ENCODE results near the gene FRMPD2.
"Not testable (repeated sequence)": the region's sequence is repeated elsewhere in the genome, so short reads cannot be mapped to it uniquely, and the experiment has no call there.

FRMPD2 gene

DNA sequence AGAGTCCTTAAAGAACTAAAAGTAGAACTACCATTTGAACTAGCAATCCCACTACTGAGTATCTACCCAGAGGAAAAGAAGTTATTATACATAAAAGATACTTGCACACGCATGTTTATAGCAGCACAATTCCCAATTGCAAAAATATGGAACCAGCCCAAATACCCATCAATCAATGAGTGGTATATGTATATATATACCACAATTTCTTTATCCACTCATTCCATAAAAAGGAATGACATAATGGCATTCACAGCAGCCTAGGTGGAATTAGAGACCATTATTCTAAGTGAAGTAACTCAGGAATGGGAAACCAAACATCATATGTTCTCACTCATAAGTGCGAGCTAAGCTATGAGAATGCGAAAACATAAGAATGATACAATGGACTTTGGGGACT, 53.5 kb downstream of the FRMPD2 start:
- H3K27ac ChIP-seq (ENCODE audit: low read depth, low read length); H3K4me3 ChIP-seq (ENCODE audit: low read depth in 1 of 5, low read length in 5 of 5); H3K9ac ChIP-seq (ENCODE audit: low read length in 5 of 5); H3K4me1 ChIP-seq (ENCODE audit: control insufficient read depth in 5 of 5, insufficient read depth in 5 of 5, low read length in 5 of 5); H3K9me3 ChIP-seq (ENCODE audit: control insufficient read depth in 5 of 5, low read length in 5 of 5); H3K27me3 ChIP-seq (ENCODE audit: control insufficient read depth in 5 of 5, insufficient read depth in 4 of 5, low read length in 5 of 5); H3K36me3 ChIP-seq (ENCODE audit: control insufficient read depth in 5 of 5, insufficient read depth in 5 of 5, low read length in 5 of 5): not testable (repeated sequence)

DNA sequence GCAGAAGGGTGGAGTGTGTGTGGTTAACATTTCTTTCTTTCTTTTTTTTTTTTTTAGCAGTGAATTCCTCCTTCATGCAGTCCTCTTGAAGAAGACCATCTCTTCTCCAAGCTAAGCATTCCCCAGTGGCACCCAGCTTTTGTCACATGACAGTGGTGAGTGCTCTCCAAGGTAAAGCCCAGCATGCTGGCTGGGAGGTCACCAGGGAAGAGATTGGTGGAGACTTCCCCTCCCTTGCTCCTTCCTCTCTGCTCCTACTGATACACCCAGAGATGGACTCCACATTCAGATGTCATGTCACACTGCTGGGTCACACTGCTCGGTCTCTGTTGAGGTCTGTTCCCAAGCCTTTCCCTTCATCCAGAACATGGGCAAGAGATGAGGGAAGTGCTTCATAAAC, 55.3 kb downstream of the FRMPD2 start:
- H3K4me1 ChIP-seq (ENCODE audit: control insufficient read depth in 5 of 5, insufficient read depth in 5 of 5, low read length in 5 of 5), result no peaks in the 10 kb centered on the region
- peaks cover 0 to 5% (median 3%) of the 10 kb centered on the region in 5 donors for H3K9me3 ChIP-seq (ENCODE audit: control insufficient read depth in 5 of 5, low read length in 5 of 5)
- H3K36me3 ChIP-seq (ENCODE audit: control insufficient read depth in 5 of 5, insufficient read depth in 5 of 5, low read length in 5 of 5), result no peaks in the 10 kb centered on the region
- H3K27me3 ChIP-seq (ENCODE audit: control insufficient read depth in 5 of 5, insufficient read depth in 4 of 5, low read length in 5 of 5), result peaks cover 0 to 3% (median 0%) of the 10 kb centered on the region in 5 donors
- H3K4me3 ChIP-seq (ENCODE audit: low read depth in 1 of 5, low read length in 5 of 5), result no peak overlapping the region
- H3K9ac ChIP-seq (ENCODE audit: low read length in 5 of 5), result no peak overlapping the region
- H3K27ac ChIP-seq (ENCODE audit: low read depth, low read length), result no peak overlapping the region

GRCh38 chr10:48216744-48217143, 57.8 kb downstream of the FRMPD2 start:
- Histone ChIP-seq H3K27me3 (ENCODE audit: control insufficient read depth in 5 of 5, insufficient read depth in 4 of 5, low read length in 5 of 5) (peaks cover 0 to 5% (median 0%) of the 10 kb centered on the region in 5 donors), H3K9me3 (ENCODE audit: control insufficient read depth in 5 of 5, low read length in 5 of 5) (peaks cover 0 to 5% (median 3%) of the 10 kb centered on the region in 5 donors), H3K4me3 (ENCODE audit: low read depth in 1 of 5, low read length in 5 of 5) (no peak overlapping the region)

DNA sequence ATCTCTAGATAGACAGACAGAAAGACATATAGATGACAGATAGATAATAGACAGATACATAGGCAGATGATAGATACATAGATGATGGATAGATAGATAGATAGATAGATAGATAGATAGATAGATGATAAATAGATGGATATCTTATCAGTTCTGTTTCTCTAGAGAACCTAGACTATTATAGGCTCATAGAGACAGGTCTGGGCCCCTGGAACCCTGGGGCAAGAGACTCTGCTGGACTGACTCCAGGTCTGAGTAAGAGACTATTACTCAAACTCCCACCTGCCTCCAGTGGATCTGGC, 58.3 kb downstream of the FRMPD2 start:
- Histone ChIP-seq H3K9me3 (ENCODE audit: control insufficient read depth in 5 of 5, low read length in 5 of 5) (peaks cover 0 to 5% (median 3%) of the 10 kb centered on the region in 5 donors), H3K4me1 (ENCODE audit: control insufficient read depth in 5 of 5, insufficient read depth in 5 of 5, low read length in 5 of 5) (no peaks in the 10 kb centered on the region), H3K4me3 (ENCODE audit: low read depth in 1 of 5, low read length in 5 of 5) (no peak overlapping the region), H3K27ac (ENCODE audit: low read depth, low read length) (no peak overlapping the region), H3K27me3 (ENCODE audit: control insufficient read depth in 5 of 5, insufficient read depth in 4 of 5, low read length in 5 of 5) (peaks cover 0 to 5% (median under 1%) of the 10 kb centered on the region in 5 donors), H3K36me3 (ENCODE audit: control insufficient read depth in 5 of 5, insufficient read depth in 5 of 5, low read length in 5 of 5) (no peaks in the 10 kb centered on the region), H3K9ac (ENCODE audit: low read length in 5 of 5) (no peak overlapping the region)

More at GRCh38 chr10:48216744-48217143, 57.8 kb downstream of the FRMPD2 start:
- Histone ChIP-seq H3K9ac (ENCODE audit: low read length in 5 of 5) (no peak overlapping the region), H3K4me1 (ENCODE audit: control insufficient read depth in 5 of 5, insufficient read depth in 5 of 5, low read length in 5 of 5) (no peaks in the 10 kb centered on the region), H3K27ac (ENCODE audit: low read depth, low read length) (no peak overlapping the region), H3K36me3 (ENCODE audit: control insufficient read depth in 5 of 5, insufficient read depth in 5 of 5, low read length in 5 of 5) (no peaks in the 10 kb centered on the region)

- H3K9me3 ChIP-seq (ENCODE audit: control insufficient read depth in 5 of 5, low read length in 5 of 5), result peaks cover 0 to 5% (median 3%) of the 10 kb centered on the region in 5 donors
- no peak overlapping the region for H3K9ac ChIP-seq (ENCODE audit: low read length in 5 of 5)
- H3K36me3 ChIP-seq (ENCODE audit: control insufficient read depth in 5 of 5, insufficient read depth in 5 of 5, low read length in 5 of 5), result no peaks in the 10 kb centered on the region
- no peak overlapping the region for H3K27ac ChIP-seq (ENCODE audit: low read depth, low read length)
- no peaks in the 10 kb centered on the region for H3K4me1 ChIP-seq (ENCODE audit: control insufficient read depth in 5 of 5, insufficient read depth in 5 of 5, low read length in 5 of 5)
- peaks cover 0 to 8% (median 3%) of the 10 kb centered on the region in 5 donors for H3K27me3 ChIP-seq (ENCODE audit: control insufficient read depth in 5 of 5, insufficient read depth in 4 of 5, low read length in 5 of 5)
- no peak overlapping the region for H3K4me3 ChIP-seq (ENCODE audit: low read depth in 1 of 5, low read length in 5 of 5)
Measured at GRCh38 chr10:48215486-48216203, 58.9 kb downstream of the FRMPD2 start.

GRCh38 chr10:48214716-48215485, 59.6 kb downstream of the FRMPD2 start:
- no peak overlapping the region for H3K9ac ChIP-seq (ENCODE audit: low read length in 5 of 5)
- H3K4me3 ChIP-seq (ENCODE audit: low read depth in 1 of 5, low read length in 5 of 5), result no peak overlapping the region
- peaks cover 0 to 8% (median 3%) of the 10 kb centered on the region in 5 donors for H3K27me3 ChIP-seq (ENCODE audit: control insufficient read depth in 5 of 5, insufficient read depth in 4 of 5, low read length in 5 of 5)
- no peaks in the 10 kb centered on the region for H3K4me1 ChIP-seq (ENCODE audit: control insufficient read depth in 5 of 5, insufficient read depth in 5 of 5, low read length in 5 of 5)
- H3K36me3 ChIP-seq (ENCODE audit: control insufficient read depth in 5 of 5, insufficient read depth in 5 of 5, low read length in 5 of 5), result no peaks in the 10 kb centered on the region
- no peak overlapping the region for H3K27ac ChIP-seq (ENCODE audit: low read depth, low read length)
- peaks cover 0 to 5% (median 3%) of the 10 kb centered on the region in 5 donors for H3K9me3 ChIP-seq (ENCODE audit: control insufficient read depth in 5 of 5, low read length in 5 of 5)

- Histone ChIP-seq H3K4me1 (ENCODE audit: control insufficient read depth in 5 of 5, insufficient read depth in 5 of 5, low read length in 5 of 5) (no peaks in the 10 kb centered on the region), H3K27me3 (ENCODE audit: control insufficient read depth in 5 of 5, insufficient read depth in 4 of 5, low read length in 5 of 5) (peaks cover 0 to 5% (median 3%) of the 10 kb centered on the region in 5 donors), H3K27ac (ENCODE audit: low read depth, low read length) (no peak overlapping the region), H3K9me3 (ENCODE audit: control insufficient read depth in 5 of 5, low read length in 5 of 5) (peaks cover 0 to 5% (median 3%) of the 10 kb centered on the region in 5 donors), H3K4me3 (ENCODE audit: low read depth in 1 of 5, low read length in 5 of 5) (no peak overlapping the region), H3K36me3 (ENCODE audit: control insufficient read depth in 5 of 5, insufficient read depth in 5 of 5, low read length in 5 of 5) (no peaks in the 10 kb centered on the region), H3K9ac (ENCODE audit: low read length in 5 of 5) (no peak overlapping the region)
Measured at GRCh38 chr10:48213047-48213446, 61.4 kb downstream of the FRMPD2 start.

GRCh38 chr10:48211777-48212176, 62.7 kb downstream of the FRMPD2 start:
- no peak overlapping the region for H3K9ac ChIP-seq (ENCODE audit: low read length in 5 of 5)
- H3K9me3 ChIP-seq (ENCODE audit: control insufficient read depth in 5 of 5, low read length in 5 of 5), result peaks cover 0 to 5% (median 3%) of the 10 kb centered on the region in 5 donors
- H3K27ac ChIP-seq (ENCODE audit: low read depth, low read length), result no peak overlapping the region
- peaks cover 0 to 5% (median 3%) of the 10 kb centered on the region in 5 donors for H3K27me3 ChIP-seq (ENCODE audit: control insufficient read depth in 5 of 5, insufficient read depth in 4 of 5, low read length in 5 of 5)
- H3K36me3 ChIP-seq (ENCODE audit: control insufficient read depth in 5 of 5, insufficient read depth in 5 of 5, low read length in 5 of 5), result no peaks in the 10 kb centered on the region
- no peak overlapping the region for H3K4me3 ChIP-seq (ENCODE audit: low read depth in 1 of 5, low read length in 5 of 5)
- peaks cover 0 to 1% (median 0%) of the 10 kb centered on the region in 5 donors for H3K4me1 ChIP-seq (ENCODE audit: control insufficient read depth in 5 of 5, insufficient read depth in 5 of 5, low read length in 5 of 5)

DNA sequence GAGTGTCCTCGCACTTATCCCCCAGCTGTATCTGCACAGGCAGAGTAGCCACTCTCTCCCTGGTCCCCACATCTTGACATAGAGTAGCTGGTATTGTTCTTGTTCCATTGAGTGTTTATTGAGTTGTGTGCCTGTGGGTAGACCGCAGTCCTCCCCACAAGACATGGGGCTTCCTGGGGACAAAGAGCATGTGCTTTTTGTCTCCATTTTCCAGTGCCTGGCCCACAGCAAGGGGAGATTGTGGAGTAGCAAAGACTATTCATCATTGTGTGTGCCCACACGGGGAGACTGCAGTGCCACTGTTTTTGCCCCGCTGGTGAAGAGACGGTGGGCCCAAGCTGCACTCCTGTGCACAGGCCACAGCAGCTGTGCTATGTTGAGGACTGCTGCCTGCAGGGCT, 63.5 kb downstream of the FRMPD2 start:
- H3K36me3 ChIP-seq (ENCODE audit: control insufficient read depth in 5 of 5, insufficient read depth in 5 of 5, low read length in 5 of 5), result no peaks in the 10 kb centered on the region
- peaks cover 0 to 5% (median 3%) of the 10 kb centered on the region in 5 donors for H3K9me3 ChIP-seq (ENCODE audit: control insufficient read depth in 5 of 5, low read length in 5 of 5)
- H3K4me1 ChIP-seq (ENCODE audit: control insufficient read depth in 5 of 5, insufficient read depth in 5 of 5, low read length in 5 of 5), result peaks cover 0 to 6% (median 0%) of the 10 kb centered on the region in 5 donors

DNA sequence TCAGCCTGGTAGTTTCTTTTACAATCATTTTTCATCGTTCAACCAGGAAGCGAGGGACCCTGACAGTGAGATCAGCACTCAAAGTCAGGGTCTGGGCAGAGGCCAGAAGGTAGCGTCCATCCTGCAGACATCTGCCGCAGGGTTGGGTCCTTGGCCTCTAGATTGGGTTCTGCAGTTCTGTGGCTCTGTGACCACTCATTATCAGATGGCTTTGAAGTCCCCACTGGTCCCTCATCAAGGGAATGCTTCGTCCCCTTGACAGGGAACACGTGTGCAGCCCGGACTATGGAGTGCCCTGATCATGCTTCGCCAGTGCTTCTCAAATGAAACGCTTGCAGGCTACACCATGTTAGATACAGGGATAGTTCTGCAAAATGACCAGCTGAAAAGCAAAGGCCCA, 64.1 kb downstream of the FRMPD2 start:
- H3K9ac ChIP-seq (ENCODE audit: low read length in 5 of 5), result no peak overlapping the region
- no peak overlapping the region for H3K27ac ChIP-seq (ENCODE audit: low read depth, low read length)
- peaks cover 0 to 6% (median 0%) of the 10 kb centered on the region in 5 donors for H3K4me1 ChIP-seq (ENCODE audit: control insufficient read depth in 5 of 5, insufficient read depth in 5 of 5, low read length in 5 of 5)
- H3K27me3 ChIP-seq (ENCODE audit: control insufficient read depth in 5 of 5, insufficient read depth in 4 of 5, low read length in 5 of 5), result peaks cover 0 to 5% (median 3%) of the 10 kb centered on the region in 5 donors
- no peak overlapping the region for H3K4me3 ChIP-seq (ENCODE audit: low read depth in 1 of 5, low read length in 5 of 5)
- no peaks in the 10 kb centered on the region for H3K36me3 ChIP-seq (ENCODE audit: control insufficient read depth in 5 of 5, insufficient read depth in 5 of 5, low read length in 5 of 5)
- peaks cover 0 to 1% (median 0%) of the 10 kb centered on the region in 5 donors for H3K9me3 ChIP-seq (ENCODE audit: control insufficient read depth in 5 of 5, low read length in 5 of 5)

More for the DNA sequence above, 63.5 kb downstream of the FRMPD2 start:
- Histone ChIP-seq H3K9ac (ENCODE audit: low read length in 5 of 5) (no peak overlapping the region), H3K27me3 (ENCODE audit: control insufficient read depth in 5 of 5, insufficient read depth in 4 of 5, low read length in 5 of 5) (peaks cover 0 to 5% (median 3%) of the 10 kb centered on the region in 5 donors), H3K4me3 (ENCODE audit: low read depth in 1 of 5, low read length in 5 of 5) (no peak overlapping the region), H3K27ac (ENCODE audit: low read depth, low read length) (no peak overlapping the region)
